Activated CD4-positive, alpha-beta T cell treated with anti-CD3 and anti-CD28 coated beads for 48 hours (primary cell): ENCODE data around the gene SEC22B.
A peak's percentile ranks its signal among the peaks of the same experiment; 100 is the strongest.
"Not testable (repeated sequence)": the region's sequence is repeated elsewhere in the genome, so short reads cannot be mapped to it uniquely, and the experiment has no call there.

Experiments used
- DNase-seq: peaks from one replicate; pipeline ENCODE4 v3.0.0-alpha.2; 2020

Gene SEC22B

DNA sequence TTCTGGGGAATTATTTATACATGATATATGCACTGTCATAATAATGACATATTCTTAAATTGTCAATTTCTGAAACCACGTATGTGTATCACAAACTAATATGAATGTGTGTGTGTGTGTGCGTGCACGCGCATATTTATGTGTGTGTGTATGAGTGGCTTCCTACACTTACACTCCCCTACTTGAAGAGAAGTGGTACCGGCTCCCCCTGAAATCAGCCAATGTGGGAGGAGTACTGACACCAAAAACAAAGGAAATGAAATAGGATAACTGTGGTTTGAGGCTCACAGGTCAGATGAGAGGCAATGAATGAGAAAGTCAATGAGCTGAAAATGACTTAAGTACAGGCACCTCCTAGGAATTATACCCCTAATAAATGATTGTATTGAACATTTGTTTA, 64.1 kb downstream of the SEC22B start:
- DNase-seq: peak; percentile 2

DNA sequence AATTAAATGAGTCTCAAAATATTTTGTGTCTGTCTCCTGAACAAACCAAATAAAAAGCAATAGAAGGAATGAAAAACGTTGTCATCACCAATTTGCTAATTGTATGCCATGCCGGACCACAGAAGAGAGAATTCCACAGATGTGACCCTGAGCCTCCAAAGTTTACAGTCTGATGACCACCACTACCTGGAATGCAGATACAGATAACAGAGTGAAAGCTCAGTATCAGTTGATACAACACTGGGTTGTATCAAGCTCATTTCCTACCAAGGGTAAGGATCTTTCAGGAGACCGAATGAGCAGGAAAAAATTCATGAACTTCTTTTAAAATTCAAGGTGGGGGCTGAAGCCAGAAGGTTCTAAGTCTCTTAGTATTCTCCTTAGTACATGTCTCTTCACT, 64.5 kb downstream of the SEC22B start:
- not testable (repeated sequence) for DNase-seq

DNA sequence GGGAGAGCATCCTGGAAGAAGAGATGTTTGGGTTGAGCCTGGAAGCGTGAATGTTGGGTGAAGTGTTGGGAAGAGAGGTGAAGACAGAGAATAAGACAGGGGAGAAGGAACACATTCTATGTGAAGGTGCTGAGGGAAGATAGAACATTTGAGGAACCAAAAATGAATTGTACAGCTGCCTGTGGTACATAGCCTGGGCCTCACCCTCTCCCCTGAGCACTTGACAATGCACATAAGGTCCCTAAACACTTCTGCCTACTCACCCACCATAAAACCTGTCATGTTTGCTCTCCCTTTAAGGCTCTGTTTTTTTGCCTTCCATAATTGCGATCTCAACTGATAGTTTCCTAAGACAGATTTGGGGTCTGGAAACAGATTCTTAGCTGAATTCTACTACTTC, 65.3 kb downstream of the SEC22B start:
- DNase-seq: not testable (repeated sequence)

DNA sequence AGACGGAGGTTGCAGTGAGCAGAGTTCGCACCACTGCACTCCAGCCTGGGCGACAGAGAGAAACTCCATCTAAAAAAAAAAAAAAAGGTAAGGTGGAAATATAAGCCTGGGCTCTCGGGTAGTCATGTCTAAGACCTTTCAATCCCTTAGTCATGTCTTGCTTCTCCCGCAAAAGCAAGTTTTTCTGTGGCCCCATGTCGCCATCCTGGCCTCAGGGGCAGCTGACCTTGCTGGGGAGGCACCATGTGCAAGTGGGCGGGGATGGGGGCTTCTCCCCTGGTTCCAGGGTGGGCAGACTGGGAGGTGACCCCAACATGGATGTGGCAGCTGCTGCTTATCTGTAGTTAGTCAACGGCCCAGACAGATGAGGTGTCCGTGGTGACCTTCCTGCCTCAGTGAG, 66.7 kb downstream of the SEC22B start:
- DNase-seq: not testable (repeated sequence)

DNA sequence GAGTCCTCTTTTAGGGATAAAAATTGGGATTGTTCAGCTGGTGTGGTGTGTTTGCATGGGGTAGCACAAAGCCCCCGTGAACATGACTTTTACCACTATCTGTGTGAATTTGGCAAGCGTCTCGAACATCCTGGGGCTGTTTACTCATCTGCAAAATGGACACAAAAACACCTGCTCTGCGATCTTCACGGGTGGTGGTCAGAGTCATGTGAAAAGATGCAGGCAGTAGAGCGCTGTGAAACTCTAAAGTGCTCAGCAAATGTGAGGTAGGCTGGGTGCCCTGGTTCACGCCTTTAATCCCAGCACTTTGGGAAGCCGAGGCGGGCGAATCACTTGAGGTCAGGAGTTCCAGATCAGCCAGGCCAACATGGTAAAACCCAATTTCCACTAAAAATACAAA, 67.1 kb downstream of the SEC22B start:
- not testable (repeated sequence) for DNase-seq

DNA sequence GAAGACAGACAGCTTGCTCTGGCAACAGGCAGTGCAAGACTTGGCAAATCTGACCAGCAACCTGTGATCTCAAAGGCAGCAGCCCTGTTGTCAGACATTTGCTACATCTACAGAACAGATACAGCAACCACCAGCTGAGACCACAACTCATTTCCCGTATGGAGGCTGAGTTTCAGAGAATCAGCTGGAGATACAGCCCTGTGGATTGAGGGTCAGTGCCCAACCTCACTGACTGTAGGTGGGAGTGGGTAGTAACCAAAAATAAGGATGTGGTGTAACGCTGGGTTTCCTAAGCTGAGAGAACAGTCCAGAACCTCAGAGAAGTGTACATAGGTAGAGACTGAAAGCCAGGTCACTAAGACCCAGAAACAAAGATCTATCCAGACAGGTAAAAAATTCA, 71.0 kb downstream of the SEC22B start:
- not testable (repeated sequence) for DNase-seq

DNA sequence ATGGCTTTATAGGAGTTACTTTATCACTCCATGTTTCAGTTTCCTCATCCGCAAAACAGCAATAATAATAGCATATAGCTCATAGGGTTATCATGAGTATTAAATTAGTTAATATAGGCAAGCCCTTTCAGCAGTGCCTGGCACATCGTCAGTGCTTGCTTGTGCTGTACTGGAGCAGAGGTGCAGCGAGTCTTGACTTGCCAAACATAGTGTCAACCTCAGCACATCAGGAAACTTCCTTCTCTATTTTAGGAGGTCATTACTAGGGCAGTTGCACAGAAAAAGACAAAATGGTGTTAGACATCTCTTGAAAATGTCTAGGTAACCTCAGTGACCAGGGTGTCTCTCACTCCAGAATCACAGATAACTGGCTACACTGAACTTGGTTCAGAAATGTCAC, 72.6 kb downstream of the SEC22B start:
- not testable (repeated sequence) for DNase-seq

DNA sequence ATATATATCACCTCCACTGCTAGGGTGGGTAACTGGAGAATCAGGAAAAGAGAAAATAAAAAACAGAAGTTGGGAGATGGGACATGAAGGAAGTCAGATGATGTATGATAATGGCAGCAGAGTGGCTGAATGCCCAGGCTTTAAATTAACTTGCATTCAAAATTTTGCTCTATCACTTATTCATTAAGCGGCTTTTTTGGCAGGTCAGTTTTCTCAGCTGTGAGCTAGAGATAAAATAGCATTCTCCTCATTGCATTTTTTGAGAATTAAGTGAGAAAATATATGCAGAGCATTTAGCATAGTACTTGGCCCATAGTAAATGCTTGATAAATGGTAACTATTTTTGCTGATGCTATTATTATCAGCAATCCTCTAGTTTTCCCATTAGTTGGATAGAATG, 74.7 kb downstream of the SEC22B start:
- not testable (repeated sequence) for DNase-seq
